NCI-H2196 treated with DMSO at 0.1 percent for 48 hours (cell line): ENCODE data around the gene SPTLC3.

Experiments used
- DNase-seq: peaks from one replicate; lab custom pipeline; 2025; ENCODE audit not compliant: unreplicated experiment; lab: John Stamatoyannopoulos, UW

The SPTLC3 gene

GRCh38 chr20:13130707-13131103, 121.9 kb downstream of the SPTLC3 start:
- no peak for DNase-seq

GRCh38 chr20:13131688-13132087, 122.9 kb downstream of the SPTLC3 start:
- DNase-seq = no peak

GRCh38 chr20:13139459-13140150, 130.8 kb downstream of the SPTLC3 start:
- DNase-seq = no peak

GRCh38 chr20:13140201-13140600, 131.4 kb downstream of the SPTLC3 start:
- no peak for DNase-seq

- no peak for DNase-seq
These were observed 132.0 kb downstream of the SPTLC3 start for GRCh38 chr20:13140775-13141174.

- DNase-seq = no peak
These were observed 132.8 kb downstream of the SPTLC3 start for GRCh38 chr20:13141546-13141945.

- no peak for DNase-seq
These were observed 133.4 kb downstream of the SPTLC3 start for GRCh38 chr20:13142143-13142542.

- DNase-seq = no peak
These were observed 138.5 kb downstream of the SPTLC3 start for GRCh38 chr20:13147071-13147963.

GRCh38 chr20:13147971-13148370, 139.2 kb downstream of the SPTLC3 start:
- DNase-seq = no peak

- DNase-seq = no peak
These were observed 139.6 kb downstream of the SPTLC3 start for GRCh38 chr20:13148402-13148801.

- no peak for DNase-seq
These were observed 140.2 kb downstream of the SPTLC3 start for GRCh38 chr20:13148961-13149360.

GRCh38 chr20:13149371-13150105, 140.8 kb downstream of the SPTLC3 start:
- no peak for DNase-seq

GRCh38 chr20:13158369-13158768, 149.6 kb downstream of the SPTLC3 start:
- no peak for DNase-seq

- DNase-seq = no peak
These were observed 151.1 kb downstream of the SPTLC3 start for GRCh38 chr20:13159889-13160288.

- DNase-seq = no peak
These were observed 156.4 kb downstream of the SPTLC3 start for GRCh38 chr20:13165203-13165602.

- no peak for DNase-seq
These were observed 157.2 kb downstream of the SPTLC3 start for GRCh38 chr20:13166011-13166410.

- no peak for DNase-seq
These were observed 157.7 kb downstream of the SPTLC3 start for GRCh38 chr20:13166437-13166836.

- DNase-seq = no peak
These were observed 160.3 kb downstream of the SPTLC3 start for GRCh38 chr20:13169086-13169485.

GRCh38 chr20:13170771-13171170, 162.0 kb downstream of the SPTLC3 start:
- no peak for DNase-seq

GRCh38 chr20:13173201-13173600, 164.4 kb downstream of the SPTLC3 start:
- no peak for DNase-seq

- no peak for DNase-seq
These were observed 165.6 kb downstream of the SPTLC3 start for GRCh38 chr20:13174402-13174801.
